K562 (cell line): ENCODE results near the gene LAMA5. TPM values are rescaled to one million over a fixed set of nuclear protein-coding genes. Genes with fewer than 3 reads are reported as not detected.

Experiments used
- ATAC-seq: fragments of 200-7000 bp; cut with Tn5 transposase; 3 replicates; pipeline ENCODE4 v1.9.1; 2020; ENCODE audit warnings: moderate library complexity
- BruUV-seq: library from RNA; stranded (reverse); fragments of 400-500 nt; replicated peaks from 2 replicates; lab custom pipeline; 2021; lab: Mats Ljungman, UMichigan
- CTCF ChIA-PET: fragments of 300-600 bp; formaldehyde crosslinking; extraction: SDS; loops from one replicate; lab custom pipeline; 2021; ENCODE audit warnings: low intra/inter-chr PET ratio; lab: Yijun Ruan, JAX
- POLR2A ChIA-PET: fragments of 300-600, 350-650 bp; sonication (Branson Sonifier 250); formaldehyde crosslinking; extraction: SDS; loops from one replicate; lab custom pipeline; 2021; ENCODE audit warnings: antibody characterized with exemption, inconsistent platforms; lab: Yijun Ruan, JAX
- DNase-seq, 4 experiments: peaks; one replicate each; pipeline versions ENCODE4 v3.0.0 to v3.0.0-alpha.2; 2011 to 2018; ENCODE audit warnings: low spot score in 3 of 4, mixed read lengths in 3 of 4; ENCODE audit errors: extremely low read depth in 1 of 4
- FAIRE-seq: peaks from 2 replicates; lab custom pipeline; 2011; peaks lifted over from hg19 to GRCh38; lab: Jason Lieb, UNC
- H2AFZ ChIP-seq: 2 replicates; pipeline ENCODE4 v1.6.0; 2011; ENCODE audit warnings: low read depth, low read length, control low read depth, inconsistent platforms
- H3K27ac ChIP-seq: fragments of 200-600 bp; 3 replicates; pipeline ENCODE4 v1.8.0; 2011; ENCODE audit warnings: low read depth, mild to moderate bottlenecking, control low read depth, inconsistent platforms, low read length, moderate library complexity, mixed read lengths; ENCODE audit errors: extremely low read depth
- H3K27me3 ChIP-seq, 2 experiments: fragments of 300-600 bp in 1 of 2; 2 replicates in 1 of 2; 3 replicates in 1 of 2; pipeline versions ENCODE4 v1.6.0 to v1.8.0; 2011; ENCODE audit warnings: inconsistent platforms in 2 of 2, low read length in 2 of 2, mild to moderate bottlenecking in 1 of 2, mixed read lengths in 1 of 2, moderate library complexity in 1 of 2; ENCODE audit not compliant: control insufficient read depth in 2 of 2, insufficient read depth in 2 of 2
- H3K36me3 ChIP-seq: fragments of 300-600 bp; 3 replicates; pipeline ENCODE4 v1.8.0; 2011; ENCODE audit warnings: mild to moderate bottlenecking, low read length, inconsistent platforms; ENCODE audit not compliant: control insufficient read depth, insufficient read depth
- H3K4me1 ChIP-seq, 2 experiments: fragments of 200-600 bp in 1 of 2; replicated peaks in 1 of 2; 2 replicates in 1 of 2; 3 replicates in 1 of 2; pipeline versions ENCODE4 v1.5.1 to v1.8.0; 2011; ENCODE audit warnings: inconsistent platforms in 2 of 2, low read length in 2 of 2, mild to moderate bottlenecking in 1 of 2, mixed read lengths in 1 of 2, moderate library complexity in 1 of 2; ENCODE audit not compliant: control insufficient read depth in 2 of 2, insufficient read depth in 2 of 2
- H3K4me2 ChIP-seq: 2 replicates; pipeline ENCODE4 v1.6.1; 2011; ENCODE audit warnings: low read length, control low read depth, inconsistent platforms, mixed read lengths; ENCODE audit not compliant: insufficient read depth
- H3K4me3 ChIP-seq: fragments of 200-600 bp; sonication (generic), shearing (Covaris generic); 2 replicates; pipeline ENCODE4 v1.5.1; 2016; ENCODE audit warnings: control low read depth, inconsistent platforms
- H3K79me2 ChIP-seq: fragments of 200-600 bp; 3 replicates; pipeline ENCODE4 v1.8.0; 2011; ENCODE audit warnings: low read length, inconsistent platforms; ENCODE audit not compliant: control insufficient read depth, insufficient read depth
- H3K9ac ChIP-seq, 2 experiments: 2 replicates each; pipeline versions ENCODE4 v1.6.0 to v1.6.1; 2011; ENCODE audit warnings: low read depth in 2 of 2, low read length in 2 of 2, control low read depth in 1 of 2, inconsistent platforms in 1 of 2, mild to moderate bottlenecking in 1 of 2, mixed read lengths in 1 of 2; ENCODE audit not compliant: insufficient read depth in 1 of 2
- H3K9me1 ChIP-seq: one replicate; pipeline ENCODE4 v1.6.0; 2011; ENCODE audit warnings: inconsistent platforms, mild to moderate bottlenecking, low read length, moderate library complexity; ENCODE audit not compliant: control insufficient read depth, insufficient read depth
- H3K9me3 ChIP-seq: replicated peaks from 2 replicates; pipeline ENCODE4 v1.5.1; 2011; ENCODE audit warnings: low read depth, low read length, inconsistent platforms; ENCODE audit not compliant: control insufficient read depth, insufficient read depth
- H4K20me1 ChIP-seq: replicated peaks from 2 replicates; pipeline ENCODE4 v1.6.1; 2011; ENCODE audit warnings: low read length, inconsistent platforms, mixed read lengths; ENCODE audit not compliant: control insufficient read depth, insufficient read depth
- HDAC3 ChIP-seq: fragments of 450-650 bp; IDR thresholded peaks from 2 replicates; pipeline ENCODE4 v1.6.1; 2018; ENCODE audit warnings: borderline replicate concordance, mild to moderate bottlenecking, moderate library complexity; ENCODE audit not compliant: partially characterized antibody
- HNRNPL ChIP-seq: fragments of 200-400 bp; formaldehyde crosslinking; IDR thresholded peaks from 2 replicates; pipeline ENCODE4 v1.6.1; 2017; ENCODE audit warnings: low read depth, mild to moderate bottlenecking, low read length
- HNRNPUL1 ChIP-seq: fragments of 200-400 bp; formaldehyde crosslinking; IDR thresholded peaks from 2 replicates; pipeline ENCODE4 v1.6.1; 2017; ENCODE audit warnings: low read length
- ZFX ChIP-seq: sonication (generic); formaldehyde crosslinking; IDR thresholded peaks from 2 replicates; pipeline ENCODE4 v1.8.0; 2022; ENCODE audit warnings: mild to moderate bottlenecking, missing genetic modification reagents, moderate library complexity
- WGBS: fragments of 100-300 bp; shearing (Covaris generic); methylation state at CpG from one replicate; pipeline ENCODE4 v1.1.6; 2016; ENCODE audit warnings: low coverage, mixed read lengths; ENCODE audit not compliant: insufficient coverage; ENCODE audit errors: missing lambda C conversion rate; 5-methylcytosine and 5-hydroxymethylcytosine counted together
- in situ Hi-C: fragments of 300-500 bp; cut with MboI; formaldehyde crosslinking; loops from 4 replicates; pipeline ENCODE4 v1.15.0; 2018; ENCODE audit warnings: inconsistent platforms, mixed read lengths
- intact Hi-C: fragments of 100-400 bp; cut with micrococcal nuclease; formaldehyde crosslinking; loops from 2 replicates; pipeline ENCODE4 v1.14.2; 2022
- polyA plus RNA-seq, 8 experiments: library from polyadenylated mRNA; depleted of rRNA in 4 of 8; stranded (reverse) in 5 of 8; unstranded in 3 of 8; fragments of >200 nt; fragmentation: Nextera tagmentation in 2 of 8; fragmentation: Illumina TruSeq in 1 of 8; extraction: Ambion mirVana in 2 of 8; extraction: Trizol in 1 of 8; gene quantifications; 2 replicates each; pipeline versions ENCODE4 v1.2.1 to v1.2.3, GENCODE V29; 2011 to 2014; ENCODE audit warnings: inconsistent platforms in 1 of 8, missing spikeins in 1 of 8
- total RNA-seq, 7 experiments: library from RNA; depleted of rRNA in 6 of 7; stranded (reverse); fragments of >200 nt in 6 of 7; fragmentation: Illumina TruSeq in 2 of 7; extraction: Trizol in 2 of 7; gene quantifications; 2 replicates each; pipeline versions ENCODE4 v1.2.1 to v1.2.3, GENCODE V29; 2011 to 2021; ENCODE audit warnings: low replicate concordance in 1 of 7
- TF ChIP-seq, protein P1 (sequence below): sonication (generic); formaldehyde crosslinking; IDR thresholded peaks from 2 replicates; pipeline ENCODE4 v1.8.0; 2022; ENCODE audit warnings: mild to moderate bottlenecking, missing genetic modification reagents

Gene LAMA5
- total and polyA plus RNA-seq, 9 of the 15 experiments (the other 6 are each of a cell fraction or from before 2014, with no cell fraction given): 0.31 to 101 (median 7.8) TPM

DNA sequence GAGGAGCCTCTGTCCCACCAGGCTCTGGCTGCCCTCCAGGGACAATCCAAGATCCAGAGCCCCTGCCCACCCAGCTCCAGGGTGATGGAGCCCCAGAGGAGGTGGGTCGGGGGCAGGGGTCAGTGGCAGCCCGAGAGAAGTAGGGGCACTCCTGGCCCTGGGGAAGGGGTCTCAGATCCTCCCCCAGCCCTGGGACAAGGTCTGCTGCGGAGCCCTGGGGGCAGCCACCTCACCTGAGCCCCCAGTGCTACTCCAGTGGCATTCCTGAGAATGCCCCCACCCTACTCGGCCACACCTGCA, 2.7 kb upstream of the LAMA5 start:
- no peaks in the 10 kb centered on the region for H3K9me3 ChIP-seq
- TF ChIP-seq HDAC3 (no peak), HNRNPL (no peak), HNRNPUL1 (no peak), ZFX (CRISPR knock-in tag) (peak; percentile 35; the same call in 1 of the 2 replicates)
- TF ChIP-seq, protein P1, sequence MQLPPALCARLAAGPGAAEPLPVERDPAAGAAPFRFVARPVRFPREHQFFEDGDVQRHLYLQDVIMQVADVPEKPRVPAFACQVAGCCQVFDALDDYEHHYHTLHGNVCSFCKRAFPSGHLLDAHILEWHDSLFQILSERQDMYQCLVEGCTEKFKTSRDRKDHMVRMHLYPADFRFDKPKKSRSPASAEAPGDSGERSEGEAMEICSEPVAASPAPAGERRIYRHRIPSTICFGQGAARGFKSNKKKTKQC (CRISPR knock-in tag): peak; percentile 53; the same call in 1 of the 2 replicates
- TF ChIP-seq, all 486 proteins: peak for 2
- Histone ChIP-seq H3K36me3 (peaks cover 2% of the 10 kb centered on the region; the same call in 1 of the 3 replicates), H3K4me3 (no peak overlapping the region), H3K27ac (no peak overlapping the region), H3K9me1 (no peaks in the 10 kb centered on the region), H3K4me1 (peaks cover 44 to 91% of the 10 kb centered on the region in 2 experiments), H3K79me2 (peaks cover 23% of the 10 kb centered on the region), H3K4me2 (0 out of 2 replicates have a peak overlapping the region, but pooled peaks have one; percentile 5), H2AFZ (no peak overlapping the region), H3K9ac (peak overlapping the region in 1 of 2 experiments; percentile 82; a peak in 2 of 4 replicates), H3K27me3 (no peaks in the 10 kb centered on the region), H4K20me1 (0 out of 2 replicates have a peak, but pooled peaks cover 2% of the 10 kb centered on the region)
- in situ Hi-C loops (loop anchor here (5.0 to 10.0 kb wide), 2 partner anchors 62 to 375 kb away; no protein-coding TSS in a partner anchor), intact Hi-C loops (loop anchor here (5.0 kb wide), 1 partner anchor 67 kb away; the partner anchor contains the start of gene ADRM1)
- no TSS peak for BruUV-seq
- ChIA-PET POLR2A (interaction anchor here (0.8 kb wide), 1 partner anchor 17 kb away, joined by 3 read pairs; the partner anchor contains the start of gene RPS21), CTCF (no interaction called here)
- FAIRE-seq (no peak), ATAC-seq (no peak), DNase-seq (no peak)
- 25% methylated on average over 4 of the region's 4 CpGs for WGBS
